ENCODE data around the gene PPFIA4.

PPFIA4 gene

GRCh38 chr1:203041351-203041932 is 15.2 kb downstream of the PPFIA4 start:
- Histone ChIP-seq H3K4me2 (peak overlapping the region; percentile 84; the same call in 1 of the 2 replicates), H3K4me1 (ENCODE audit: low read depth, poor library complexity, severe bottlenecking) (peaks cover 57% of the 10 kb centered on the region), H3K4me3 (IDR thresholded peaks at IDR 0.05; ENCODE audit: insufficient read depth, low read depth, low read length) (no peak overlapping the region), H3K36me3 (ENCODE audit: insufficient read depth) (no peaks in the 10 kb centered on the region), H3K27me3 (ENCODE audit: insufficient read depth, low read depth) (no peaks in the 10 kb centered on the region), H3K27ac (peak overlapping the region; percentile 27; the same call in 1 of the 2 replicates), H2AFZ (ENCODE audit: low read depth) (no peak overlapping the region), H3K79me2 (ENCODE audit: insufficient read depth, low read depth) (no peaks in the 10 kb centered on the region), H4K20me1 (ENCODE audit: insufficient read depth) (no peaks in the 10 kb centered on the region), H3K9ac (no peak overlapping the region)
- no peak for TF ChIP-seq CTCF (conservative IDR thresholded peaks at IDR 0.05; ENCODE audit: low read depth, low read length)

GRCh38 chr1:203043830-203044545 is 17.7 kb downstream of the PPFIA4 start:
- peaks cover 34% of the 10 kb centered on the region for H3K4me1 ChIP-seq (ENCODE audit: low read depth, poor library complexity, severe bottlenecking)
- H2AFZ ChIP-seq (ENCODE audit: low read depth): no peak overlapping the region
- H3K27ac ChIP-seq: no peak overlapping the region
- no peak overlapping the region for H3K4me3 ChIP-seq (IDR thresholded peaks at IDR 0.05; ENCODE audit: insufficient read depth, low read depth, low read length)
- H3K79me2 ChIP-seq (ENCODE audit: insufficient read depth, low read depth): no peaks in the 10 kb centered on the region
- TF ChIP-seq CTCF (conservative IDR thresholded peaks at IDR 0.05; ENCODE audit: low read depth, low read length): no peak
- H4K20me1 ChIP-seq (ENCODE audit: insufficient read depth): no peaks in the 10 kb centered on the region
- H3K36me3 ChIP-seq (ENCODE audit: insufficient read depth): no peaks in the 10 kb centered on the region
- no peak overlapping the region for H3K9ac ChIP-seq
- H3K27me3 ChIP-seq (ENCODE audit: insufficient read depth, low read depth): no peaks in the 10 kb centered on the region
- H3K4me2 ChIP-seq: no peak overlapping the region

- Histone ChIP-seq H2AFZ (ENCODE audit: low read depth) (no peak overlapping the region), H4K20me1 (ENCODE audit: insufficient read depth) (no peaks in the 10 kb centered on the region), H3K9ac (no peak overlapping the region), H3K79me2 (ENCODE audit: insufficient read depth, low read depth) (no peaks in the 10 kb centered on the region), H3K27ac (no peak overlapping the region), H3K36me3 (ENCODE audit: insufficient read depth) (no peaks in the 10 kb centered on the region), H3K27me3 (ENCODE audit: insufficient read depth, low read depth) (no peaks in the 10 kb centered on the region), H3K4me3 (IDR thresholded peaks at IDR 0.05; ENCODE audit: insufficient read depth, low read depth, low read length) (no peak overlapping the region), H3K4me2 (no peak overlapping the region), H3K4me1 (ENCODE audit: low read depth, poor library complexity, severe bottlenecking) (peaks cover 27% of the 10 kb centered on the region)
- TF ChIP-seq CTCF (conservative IDR thresholded peaks at IDR 0.05; ENCODE audit: low read depth, low read length): no peak
Observed at GRCh38 chr1:203044546-203045250, 18.4 kb downstream of the PPFIA4 start.

GRCh38 chr1:203045336-203045735 is 19.0 kb downstream of the PPFIA4 start:
- Histone ChIP-seq H3K36me3 (ENCODE audit: insufficient read depth) (no peaks in the 10 kb centered on the region), H2AFZ (ENCODE audit: low read depth) (no peak overlapping the region), H3K4me2 (no peak overlapping the region), H3K79me2 (ENCODE audit: insufficient read depth, low read depth) (no peaks in the 10 kb centered on the region), H4K20me1 (ENCODE audit: insufficient read depth) (no peaks in the 10 kb centered on the region), H3K4me1 (ENCODE audit: low read depth, poor library complexity, severe bottlenecking) (peaks cover 20% of the 10 kb centered on the region), H3K9ac (no peak overlapping the region), H3K27me3 (ENCODE audit: insufficient read depth, low read depth) (no peaks in the 10 kb centered on the region), H3K27ac (no peak overlapping the region), H3K4me3 (IDR thresholded peaks at IDR 0.05; ENCODE audit: insufficient read depth, low read depth, low read length) (no peak overlapping the region)
- TF ChIP-seq CTCF (conservative IDR thresholded peaks at IDR 0.05; ENCODE audit: low read depth, low read length): no peak

All from KMS-11 (cell line).